Measurements from ENCODE around the gene FOXJ1. TPM values are rescaled to one million over a fixed set of nuclear protein-coding genes. Genes with fewer than 3 reads are reported as not detected.
A peak's percentile ranks its signal among the peaks of the same experiment; 100 is the strongest.

The FOXJ1 gene
- total RNA-seq, 4 donors from 2014 or later: 0.82 to 7.4 (median 1.9) TPM; not detected in 1

DNA sequence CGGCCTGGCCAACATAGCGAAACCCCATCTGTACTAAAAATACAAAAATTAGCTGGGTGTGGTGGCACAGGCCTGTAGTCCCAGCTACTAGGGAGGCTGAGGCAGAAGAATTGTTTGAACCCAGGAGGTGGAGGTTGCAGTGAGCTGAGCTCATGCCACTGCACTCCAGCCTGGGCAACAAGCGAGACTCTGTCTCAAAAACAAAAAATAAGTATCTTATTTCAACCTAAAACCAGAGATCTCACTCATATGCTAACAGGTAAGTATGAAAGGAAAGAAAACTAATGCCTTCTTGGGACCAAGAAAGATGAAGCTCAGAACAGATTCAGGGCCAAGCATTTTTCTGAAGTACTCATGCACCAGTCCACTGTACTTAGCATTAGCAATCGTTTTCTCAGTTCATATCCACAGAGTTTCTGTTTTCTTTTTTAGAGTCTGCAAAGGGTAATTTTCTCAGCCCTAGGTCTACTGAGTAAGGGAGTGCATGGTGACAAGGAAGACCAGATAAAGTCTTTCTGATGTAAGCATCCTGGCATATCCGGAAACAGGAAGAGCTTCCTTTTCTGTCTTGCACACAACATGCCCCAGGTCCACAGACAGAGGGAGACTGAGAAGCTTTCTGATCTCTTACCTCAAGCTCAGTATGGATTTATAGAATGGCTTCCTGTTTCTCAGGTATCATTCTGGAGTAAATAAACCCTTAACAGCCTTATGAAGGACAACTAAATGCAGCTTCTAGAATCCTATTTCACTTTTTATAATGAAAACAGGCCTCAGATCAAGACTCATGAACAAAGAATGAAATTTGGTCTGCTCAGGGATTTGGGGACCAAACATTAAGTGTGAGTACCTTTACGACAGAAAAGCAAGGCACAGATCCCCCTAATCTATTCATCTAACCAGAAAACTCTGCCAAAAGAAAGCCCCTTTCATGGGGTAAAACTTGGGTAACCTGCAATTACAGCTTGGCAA is 38.7 kb upstream of the FOXJ1 start:
- in situ Hi-C loops (cut with MboI; ENCODE audit: low pct_ligation_motif_present in 1 of 4, low pct_unique_long_range_greater_than_20kb in 1 of 4, low sequenced_read_pairs in 3 of 4) (loop anchor here in 3 of 4 donors (10.0 to 25.0 kb wide), 3 partner anchors 55 to 267 kb away; partner anchors contain the start of gene MRPL38 (in 1 of the 3)), intact Hi-C loops (cut with DNase I; ENCODE audit: low total_unique reads) (loop anchor here (5.0 kb wide), 1 partner anchor 93 kb away; no protein-coding TSS in a partner anchor)
- DNase-seq: no peak
- Histone ChIP-seq H3K27me3 (no peaks in the 10 kb centered on the region), H3K4me3 (no peak overlapping the region), H3K27ac (peak overlapping the region in 2 of 4 donors; percentile 4 to 41), H3K4me1 (peaks cover 0 to 7% (median 3%) of the 10 kb centered on the region in 4 donors), H3K9me3 (no peaks in the 10 kb centered on the region), H3K36me3 (no peaks in the 10 kb centered on the region)
- TF ChIP-seq POLR2A (IDR thresholded peaks at IDR 0.05) (no peak), POLR2AphosphoS5 (IDR thresholded peaks at IDR 0.05) (no peak), EP300 (IDR thresholded peaks at IDR 0.05; ENCODE audit: low read depth) (no peak)
- TF ChIP-seq, protein P1, sequence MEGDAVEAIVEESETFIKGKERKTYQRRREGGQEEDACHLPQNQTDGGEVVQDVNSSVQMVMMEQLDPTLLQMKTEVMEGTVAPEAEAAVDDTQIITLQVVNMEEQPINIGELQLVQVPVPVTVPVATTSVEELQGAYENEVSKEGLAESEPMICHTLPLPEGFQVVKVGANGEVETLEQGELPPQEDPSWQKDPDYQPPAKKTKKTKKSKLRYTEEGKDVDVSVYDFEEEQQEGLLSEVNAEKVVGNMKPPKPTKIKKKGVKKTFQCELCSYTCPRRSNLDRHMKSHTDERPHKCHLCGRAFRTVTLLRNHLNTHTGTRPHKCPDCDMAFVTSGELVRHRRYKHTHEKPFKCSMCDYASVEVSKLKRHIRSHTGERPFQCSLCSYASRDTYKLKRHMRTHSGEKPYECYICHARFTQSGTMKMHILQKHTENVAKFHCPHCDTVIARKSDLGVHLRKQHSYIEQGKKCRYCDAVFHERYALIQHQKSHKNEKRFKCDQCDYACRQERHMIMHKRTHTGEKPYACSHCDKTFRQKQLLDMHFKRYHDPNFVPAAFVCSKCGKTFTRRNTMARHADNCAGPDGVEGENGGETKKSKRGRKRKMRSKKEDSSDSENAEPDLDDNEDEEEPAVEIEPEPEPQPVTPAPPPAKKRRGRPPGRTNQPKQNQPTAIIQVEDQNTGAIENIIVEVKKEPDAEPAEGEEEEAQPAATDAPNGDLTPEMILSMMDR (IDR thresholded peaks at IDR 0.05): no peak
- 72 to 76% methylated on average over 6 of the region's 6 CpGs for WGBS, 2 donors (ENCODE audit: low coverage in 1 of 2)

DNA sequence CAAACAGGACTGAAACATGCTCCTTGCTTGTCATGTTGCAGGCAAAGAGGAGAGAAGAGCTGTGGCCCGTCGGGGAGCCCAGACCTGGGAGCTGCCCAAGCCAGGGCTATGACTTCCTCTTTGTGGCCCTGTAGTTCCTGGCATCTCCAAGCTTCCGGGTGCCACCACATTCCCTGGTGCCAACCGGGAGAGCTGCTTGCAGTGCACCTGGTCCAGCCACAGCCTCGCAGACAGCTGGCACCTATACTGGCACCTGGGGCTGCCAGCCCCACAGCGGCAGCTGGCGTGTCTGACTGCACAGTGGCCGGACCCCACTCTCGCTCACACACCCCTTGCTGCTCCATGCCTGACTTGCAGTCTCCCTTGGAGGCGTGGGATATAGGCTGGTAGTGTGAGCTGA is 37.1 kb upstream of the FOXJ1 start:
- intact Hi-C loops (cut with DNase I; ENCODE audit: low total_unique reads): no loop called here
- Histone ChIP-seq H3K27me3 (no peaks in the 10 kb centered on the region), H3K36me3 (no peaks in the 10 kb centered on the region), H3K9me3 (no peaks in the 10 kb centered on the region), H3K27ac (no peak overlapping the region), H3K4me3 (no peak overlapping the region), H3K4me1 (peaks cover 0 to 7% (median 3%) of the 10 kb centered on the region in 4 donors)
- DNase-seq: no peak
- WGBS, 2 donors (ENCODE audit: low coverage in 1 of 2): 71% methylated on average over 9 of the region's 10 CpGs; no CpG with 5 or more reads in 1 of the 2 donors
- no peak for TF ChIP-seq POLR2A (IDR thresholded peaks at IDR 0.05)
- TF ChIP-seq, protein P1 (IDR thresholded peaks at IDR 0.05): no peak
- TF ChIP-seq EP300 (IDR thresholded peaks at IDR 0.05; ENCODE audit: low read depth): no peak
- no peak for TF ChIP-seq POLR2AphosphoS5 (IDR thresholded peaks at IDR 0.05)
- in situ Hi-C loops (cut with MboI; ENCODE audit: low pct_ligation_motif_present in 1 of 4, low pct_unique_long_range_greater_than_20kb in 1 of 4, low sequenced_read_pairs in 3 of 4): loop anchor here in 2 of 4 donors (25.0 kb wide), 2 partner anchors 109 to 266 kb away; partner anchors contain the start of gene MRPL38 (in 1 of the 2)

DNA sequence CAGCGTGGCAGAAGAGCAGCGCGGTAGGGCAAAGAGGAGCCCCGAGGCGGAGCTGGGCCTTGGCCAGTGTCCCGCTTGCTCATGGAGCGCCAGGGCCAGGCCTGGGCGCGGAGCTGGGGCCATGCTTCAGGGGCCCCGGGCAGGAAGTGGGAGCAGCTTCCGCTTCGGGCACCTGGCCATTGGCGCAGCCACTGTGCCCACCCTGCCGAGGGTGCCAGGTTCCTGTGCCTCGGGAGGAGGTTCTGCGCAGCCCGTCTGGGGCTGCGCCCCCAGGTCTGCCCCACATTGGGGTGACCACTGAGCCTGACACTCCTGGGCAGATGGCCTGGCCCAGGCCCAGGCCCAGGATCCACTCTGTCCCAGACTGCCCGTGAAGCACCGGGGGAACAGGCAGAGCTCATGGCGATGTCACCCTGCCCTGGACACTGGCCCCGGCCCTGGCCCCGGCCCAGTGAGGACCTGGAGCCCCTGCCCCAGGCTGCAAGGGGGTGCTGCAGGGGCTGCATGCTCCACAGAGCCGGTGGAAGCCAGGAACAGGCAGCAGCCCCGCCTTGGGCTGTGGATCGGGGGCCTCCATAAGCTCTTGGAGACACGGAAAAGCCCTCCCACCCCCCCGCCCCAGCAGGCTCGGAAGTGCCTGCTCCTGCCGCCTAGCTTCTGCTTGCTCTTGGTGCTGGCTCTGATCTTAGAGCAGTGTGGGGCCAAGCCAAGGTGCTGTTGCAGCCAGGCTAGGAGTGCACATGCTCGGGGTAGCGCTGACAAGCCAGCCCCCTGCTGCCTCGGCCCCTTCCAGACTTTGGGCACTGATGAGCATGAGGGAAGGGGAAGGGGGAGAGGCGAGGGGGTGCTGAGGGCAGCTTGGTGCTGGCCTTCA is 35.9 kb upstream of the FOXJ1 start:
- intact Hi-C loops (cut with DNase I; ENCODE audit: low total_unique reads): no loop called here

More for the DNA sequence above, 35.9 kb upstream of the FOXJ1 start:
- in situ Hi-C loops (cut with MboI; ENCODE audit: low pct_ligation_motif_present in 1 of 4, low pct_unique_long_range_greater_than_20kb in 1 of 4, low sequenced_read_pairs in 3 of 4): loop anchor here in 2 of 4 donors (25.0 kb wide), 2 partner anchors 110 to 265 kb away; partner anchors contain the start of gene MRPL38 (in 1 of the 2)
- Histone ChIP-seq H3K4me3 (no peak overlapping the region), H3K27me3 (no peaks in the 10 kb centered on the region), H3K9me3 (no peaks in the 10 kb centered on the region), H3K36me3 (no peaks in the 10 kb centered on the region), H3K27ac (no peak overlapping the region), H3K4me1 (peaks cover 0 to 2% (median under 1%) of the 10 kb centered on the region in 4 donors)
- WGBS, 2 donors (ENCODE audit: low coverage in 1 of 2): 93% methylated on average over 32 of the region's 34 CpGs; no CpG with 5 or more reads in 1 of the 2 donors
- TF ChIP-seq EP300 (IDR thresholded peaks at IDR 0.05; ENCODE audit: low read depth) (no peak), POLR2AphosphoS5 (IDR thresholded peaks at IDR 0.05) (no peak), POLR2A (IDR thresholded peaks at IDR 0.05) (no peak)
- TF ChIP-seq, protein P1 (IDR thresholded peaks at IDR 0.05): no peak
- no peak for DNase-seq
